GM21447 (cell line): ENCODE results near the gene FGFR3.

ENCODE experiments used
- ATAC-seq: cut with Tn5 transposase; IDR thresholded peaks from one replicate; pipeline ENCODE4 v1.9.1; 2021; ENCODE audit not compliant: unreplicated experiment

FGFR3 gene

DNA sequence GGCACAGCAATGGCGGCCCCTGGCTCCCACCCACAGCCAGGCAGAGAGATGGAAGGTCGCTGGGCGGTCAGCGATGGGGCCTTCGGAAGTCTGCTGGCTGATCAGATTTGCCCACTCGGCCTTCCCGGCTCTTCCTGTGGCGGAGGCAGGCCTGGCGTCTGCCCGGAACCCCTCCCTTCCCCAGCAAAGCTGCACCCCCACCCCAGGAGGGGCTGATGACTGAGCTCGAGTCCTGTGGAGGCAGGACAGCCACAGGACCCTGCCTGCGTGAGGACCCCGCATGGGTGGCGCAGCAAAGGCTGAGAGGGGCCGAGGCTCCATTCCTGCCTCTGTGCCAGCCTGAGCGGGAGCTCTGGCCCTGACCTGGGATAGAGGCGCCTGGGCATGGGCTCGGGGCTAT, 37.0 kb upstream of the FGFR3 start:
- ATAC-seq: no peak

- ATAC-seq: no peak
Observed at GRCh38 chr4:1756893-1757779, 36.0 kb upstream of the FGFR3 start.

- no peak for ATAC-seq
Observed at GRCh38 chr4:1757836-1758235, 35.3 kb upstream of the FGFR3 start.

- no peak for ATAC-seq
Observed at GRCh38 chr4:1758306-1759121, 34.6 kb upstream of the FGFR3 start.

GRCh38 chr4:1759170-1759817, 33.8 kb upstream of the FGFR3 start:
- no peak for ATAC-seq

DNA sequence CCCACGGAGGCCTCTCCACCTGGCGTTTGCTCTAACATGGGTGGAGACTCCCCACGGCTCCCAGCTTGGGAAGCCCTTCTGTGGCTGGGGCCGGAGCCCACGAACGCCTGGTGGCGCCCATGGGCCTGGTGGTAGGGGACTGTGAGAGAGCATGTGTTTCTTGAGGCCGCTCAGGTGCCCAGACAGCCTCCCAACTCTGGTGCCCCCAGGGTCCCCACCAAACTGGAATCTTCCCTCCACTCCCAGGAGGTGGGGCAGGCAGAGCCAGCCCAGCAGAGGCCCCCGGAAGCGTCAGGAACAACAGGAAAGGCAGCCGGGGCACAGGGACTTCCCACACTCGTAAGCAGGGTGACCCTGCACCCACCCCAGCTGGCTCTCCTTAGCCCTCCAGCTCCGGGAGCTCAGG, 33.3 kb upstream of the FGFR3 start:
- ATAC-seq: no peak

DNA sequence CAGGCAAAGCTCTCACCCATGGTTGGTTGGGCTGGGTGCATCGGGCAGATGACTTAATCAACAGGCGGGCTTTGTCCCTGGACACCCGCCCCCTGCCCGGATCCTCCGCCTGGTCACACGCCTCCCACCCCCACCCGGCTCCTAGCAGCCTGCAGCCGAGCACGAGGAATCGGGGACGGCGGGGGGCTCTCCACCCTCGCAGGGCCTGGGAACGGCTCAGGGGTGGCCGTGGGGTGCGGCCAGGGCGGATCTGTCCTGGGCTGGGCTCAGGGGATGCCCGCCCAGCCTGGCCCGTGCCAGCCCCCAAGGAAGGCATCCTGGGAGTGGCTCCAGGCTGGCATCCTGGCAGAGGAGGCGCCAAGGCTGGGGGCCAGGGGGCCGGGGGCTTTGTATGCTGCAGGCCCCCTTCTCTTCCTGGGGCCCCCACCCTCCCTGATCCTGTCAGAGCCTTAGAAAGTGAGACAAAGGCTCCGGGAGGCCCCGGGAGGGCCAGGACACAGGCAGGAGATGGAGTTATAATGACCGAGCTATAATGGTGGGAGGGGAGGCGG, 32.5 kb upstream of the FGFR3 start:
- ATAC-seq: no peak

- no peak for ATAC-seq
Observed at GRCh38 chr4:1761130-1761689, 31.9 kb upstream of the FGFR3 start.

DNA sequence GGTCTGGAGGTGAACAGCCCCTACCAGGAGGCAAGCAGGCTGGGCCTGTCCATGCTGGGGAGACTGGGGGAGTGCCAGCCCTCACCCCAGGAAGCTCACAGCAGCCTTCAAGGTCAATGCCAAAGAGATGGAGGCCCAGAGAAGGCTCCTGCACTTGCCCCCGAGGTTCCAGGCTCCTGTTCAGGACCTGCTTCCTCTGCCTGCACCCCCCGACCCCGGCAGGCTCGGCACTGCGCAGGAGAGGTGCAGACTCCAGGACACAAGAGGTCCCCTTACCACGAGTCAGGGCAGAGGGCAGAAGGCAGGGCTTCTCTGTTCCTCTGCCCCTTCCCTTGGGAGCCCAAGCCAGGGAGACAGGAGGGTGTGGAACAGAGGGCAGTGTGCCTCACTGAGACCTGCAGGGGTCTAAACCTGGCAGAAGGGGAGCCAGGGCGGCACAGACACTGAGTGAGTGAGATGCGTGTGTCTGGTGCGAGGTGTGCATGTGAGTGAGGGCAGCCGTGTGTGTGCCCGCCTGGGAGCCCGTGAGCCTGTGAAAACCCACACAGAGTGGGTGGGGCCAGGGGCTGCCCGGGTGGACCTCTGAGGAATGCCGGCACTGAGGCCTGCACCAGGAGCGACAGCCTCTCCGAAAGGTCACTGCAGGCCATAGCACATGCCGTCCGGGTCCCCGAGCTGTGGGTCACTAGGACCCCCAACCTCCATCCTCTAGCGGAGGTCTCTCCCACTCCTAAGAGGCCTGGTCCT, 30.7 kb upstream of the FGFR3 start:
- no peak for ATAC-seq

GRCh38 chr4:1763070-1763549, 30.0 kb upstream of the FGFR3 start:
- ATAC-seq: no peak

DNA sequence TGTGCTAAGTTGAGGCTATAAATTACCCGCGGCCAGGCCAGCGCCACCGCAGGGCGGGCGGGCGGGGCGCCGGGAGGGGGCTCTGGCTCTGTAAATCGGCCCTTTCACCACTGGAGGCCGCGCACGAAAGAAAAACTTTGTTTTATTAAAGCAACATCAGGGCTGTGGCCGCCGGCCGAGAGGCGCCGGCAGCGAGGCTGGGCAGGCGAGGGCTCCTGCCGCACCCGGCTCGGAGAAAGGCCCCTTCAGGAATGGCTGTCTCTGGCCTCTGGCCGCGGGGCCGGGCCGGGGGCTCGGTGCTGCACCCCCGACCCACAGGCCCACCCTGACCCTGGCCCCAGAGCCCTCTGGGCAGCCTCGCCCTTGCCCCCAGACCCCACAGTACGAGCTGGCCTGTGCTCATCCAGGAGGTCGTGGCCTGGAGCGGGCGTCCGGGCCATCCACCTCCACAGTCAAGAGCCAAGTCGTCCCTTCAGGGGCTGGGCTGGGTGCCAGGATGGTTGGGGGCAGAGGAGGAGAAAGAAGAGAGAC, 29.5 kb upstream of the FGFR3 start:
- ATAC-seq: no peak

DNA sequence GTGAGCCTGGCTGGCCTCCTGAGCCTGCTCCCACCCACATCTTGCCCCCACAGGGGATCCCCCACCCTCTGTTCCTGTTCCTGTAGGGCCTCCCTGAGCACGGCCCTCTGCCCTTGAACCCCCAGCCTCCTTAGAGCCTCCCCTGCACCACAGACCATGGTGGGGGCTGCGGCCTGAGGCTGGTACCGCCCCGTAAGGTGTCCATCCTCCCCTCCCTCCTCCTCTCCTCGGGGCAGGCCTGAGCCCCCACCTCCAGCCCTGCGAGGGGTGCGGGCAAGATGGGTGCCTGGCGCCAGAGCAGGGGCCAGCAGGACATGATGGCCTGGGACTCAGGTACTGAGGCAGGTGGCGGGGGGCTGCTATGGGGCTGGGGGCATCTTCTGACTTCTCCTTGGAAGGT, 28.4 kb upstream of the FGFR3 start:
- ATAC-seq: no peak

DNA sequence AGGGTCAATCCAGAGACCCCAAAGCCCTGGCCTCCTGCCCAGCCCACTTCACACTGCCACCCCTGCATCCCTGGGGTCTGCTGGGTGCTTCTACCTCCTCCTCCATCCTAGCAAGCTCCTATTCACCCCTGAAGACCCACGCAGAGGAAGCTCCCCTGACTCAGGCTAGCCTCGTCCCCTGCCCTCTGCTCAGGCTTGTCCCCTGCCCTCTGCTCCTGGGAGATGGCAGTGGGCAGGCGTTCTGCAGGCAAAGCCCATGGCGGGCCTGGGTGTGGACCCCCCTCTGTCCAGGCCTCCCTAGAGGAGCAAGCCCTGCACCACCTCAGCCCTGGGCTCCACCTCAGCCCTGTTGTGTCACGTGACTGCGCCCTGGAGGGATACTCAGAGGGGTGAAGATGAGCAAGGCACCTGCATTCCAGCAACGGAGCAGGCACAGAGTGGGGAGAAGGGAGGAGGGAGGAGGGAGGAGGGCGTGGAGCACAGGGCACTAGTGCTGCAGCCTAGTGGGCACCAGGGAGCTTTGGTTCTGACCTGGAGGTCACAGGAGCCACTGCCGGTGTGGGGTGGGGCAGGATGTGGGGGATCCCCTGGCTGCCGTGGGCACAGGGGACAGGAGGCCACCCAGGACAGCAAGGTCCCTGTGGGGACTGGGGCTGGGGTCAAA, 27.6 kb upstream of the FGFR3 start:
- ATAC-seq: no peak

GRCh38 chr4:1766106-1767060, 26.7 kb upstream of the FGFR3 start:
- ATAC-seq: no peak

DNA sequence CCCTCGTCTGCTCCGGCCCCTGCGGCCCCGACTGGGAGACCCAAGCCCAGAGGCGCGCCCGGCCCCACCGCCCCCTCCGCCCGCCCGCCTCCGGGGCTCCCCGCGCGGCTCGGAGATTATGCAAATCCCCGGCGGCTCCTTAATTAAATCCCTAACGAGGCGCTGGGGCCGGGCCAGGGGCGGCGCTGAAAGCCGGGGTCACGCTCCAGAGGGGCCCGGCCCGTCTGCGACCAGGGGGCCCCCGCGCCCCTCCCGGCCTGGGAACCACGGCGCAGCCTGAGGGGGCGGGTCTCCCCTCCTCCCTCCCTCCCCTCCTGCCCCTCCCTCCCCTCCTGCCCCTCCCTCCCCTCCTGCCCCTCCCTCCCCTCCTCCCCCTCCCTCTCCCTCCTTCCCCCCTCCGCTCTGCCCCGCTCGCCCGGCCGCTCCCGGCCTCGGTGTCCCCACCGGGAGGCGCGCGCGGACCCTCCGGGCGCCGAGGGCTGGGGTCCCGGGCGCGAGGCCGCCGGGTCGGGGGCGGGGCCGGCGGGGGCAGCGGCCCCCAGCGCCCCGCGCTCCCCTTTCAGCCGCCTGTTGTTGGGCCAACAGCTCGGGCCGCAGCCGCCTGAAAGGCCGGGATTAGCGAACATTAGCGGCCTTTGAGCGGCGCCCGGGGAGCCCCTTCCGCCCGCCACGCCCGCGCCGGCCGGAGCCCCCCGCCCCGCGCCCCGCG, 25.9 kb upstream of the FGFR3 start:
- ATAC-seq: no peak

DNA sequence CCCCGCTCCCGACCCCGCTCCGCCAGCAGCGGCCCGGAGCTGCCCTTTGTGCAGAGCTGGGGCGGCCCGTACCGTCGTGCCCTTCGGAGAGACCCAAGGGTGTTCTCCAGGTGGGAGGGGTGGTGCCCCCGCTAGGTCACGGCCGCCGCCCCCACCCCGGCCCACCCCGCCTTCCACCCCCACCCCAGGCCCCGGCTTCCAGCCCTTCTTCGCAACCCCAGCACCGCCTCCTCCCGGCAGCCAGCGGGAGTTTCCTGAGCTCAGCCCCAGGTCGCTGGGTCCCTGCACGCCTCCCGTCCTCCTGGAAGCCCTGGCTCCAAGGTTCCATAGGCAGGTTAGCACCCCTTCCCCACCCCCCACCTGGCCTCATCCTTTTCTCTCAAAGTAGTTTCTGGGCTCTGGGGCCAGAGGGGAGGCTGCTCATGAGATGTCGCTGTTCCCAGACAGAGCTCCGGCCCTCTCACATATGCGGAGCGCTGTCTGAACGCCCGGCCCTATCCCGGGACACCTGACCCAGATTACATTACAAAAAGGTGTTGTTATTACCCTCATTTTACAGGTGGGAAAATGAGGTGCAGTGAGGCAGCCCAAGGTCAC, 25.2 kb upstream of the FGFR3 start:
- no peak for ATAC-seq

GRCh38 chr4:1768367-1769034, 24.6 kb upstream of the FGFR3 start:
- no peak for ATAC-seq
